Stimulated activated CD4-positive, alpha-beta T cell treated with anti-CD3 and anti-CD28 coated beads, Interleukin-12 subunit alpha, Interleukin-12 subunit beta, amount 100 ng/mL, for 48 hours (primary cell): ENCODE measurements around the gene MALRD1.
"Not testable (repeated sequence)": the region's sequence is repeated elsewhere in the genome, so short reads cannot be mapped to it uniquely, and the experiment has no call there.

Source experiments
- DNase-seq, 3 donors: peaks; one replicate each; pipeline ENCODE4 v3.0.0-alpha.2; 2020; ENCODE audit warnings: low read depth in 2 of 3, low spot score in 1 of 3

The MALRD1 gene

GRCh38 chr10:19704544-19704943 lies 655.9 kb downstream of the MALRD1 start:
- no peak for DNase-seq

GRCh38 chr10:19705250-19705649 lies 656.6 kb downstream of the MALRD1 start:
- DNase-seq: no peak

GRCh38 chr10:19706904-19707303 lies 658.3 kb downstream of the MALRD1 start:
- no peak for DNase-seq

- DNase-seq: no peak
Measured at GRCh38 chr10:19707376-19707775, 658.8 kb downstream of the MALRD1 start.

- no peak for DNase-seq
Measured at GRCh38 chr10:19708031-19708430, 659.4 kb downstream of the MALRD1 start.

- no peak for DNase-seq
Measured at GRCh38 chr10:19710600-19710999, 662.0 kb downstream of the MALRD1 start.

GRCh38 chr10:19713159-19713558 lies 664.6 kb downstream of the MALRD1 start:
- no peak for DNase-seq

GRCh38 chr10:19713800-19714525 lies 665.4 kb downstream of the MALRD1 start:
- DNase-seq: no peak

GRCh38 chr10:19719284-19719683 lies 670.7 kb downstream of the MALRD1 start:
- no peak for DNase-seq

GRCh38 chr10:19724287-19724686 lies 675.7 kb downstream of the MALRD1 start:
- no peak for DNase-seq

- DNase-seq: no peak
Measured at GRCh38 chr10:19728376-19728775, 679.8 kb downstream of the MALRD1 start.

GRCh38 chr10:19728964-19729363 lies 680.4 kb downstream of the MALRD1 start:
- DNase-seq: no peak

- DNase-seq: no peak
Measured at GRCh38 chr10:19730167-19730906, 681.7 kb downstream of the MALRD1 start.

- no peak for DNase-seq
Measured at GRCh38 chr10:19730907-19731217, 682.3 kb downstream of the MALRD1 start.

- no peak for DNase-seq
Measured at GRCh38 chr10:19731560-19731959, 683.0 kb downstream of the MALRD1 start.

- no peak for DNase-seq
Measured at GRCh38 chr10:19738440-19738839, 689.8 kb downstream of the MALRD1 start.

- not testable (repeated sequence) for DNase-seq
Measured at GRCh38 chr10:19739232-19739631, 690.6 kb downstream of the MALRD1 start.

GRCh38 chr10:19742144-19742543 lies 693.5 kb downstream of the MALRD1 start:
- not testable (repeated sequence) for DNase-seq

GRCh38 chr10:19745672-19746071 lies 697.1 kb downstream of the MALRD1 start:
- no peak for DNase-seq

- no peak for DNase-seq
Measured at GRCh38 chr10:19749185-19749729, 700.7 kb downstream of the MALRD1 start.

- no peak for DNase-seq
Measured at GRCh38 chr10:19750972-19751371, 702.4 kb downstream of the MALRD1 start.

- DNase-seq: no peak
Measured at GRCh38 chr10:19756919-19757318, 708.3 kb downstream of the MALRD1 start.
